Measurements from ENCODE around the gene CDK10.

The CDK10 gene

DNA sequence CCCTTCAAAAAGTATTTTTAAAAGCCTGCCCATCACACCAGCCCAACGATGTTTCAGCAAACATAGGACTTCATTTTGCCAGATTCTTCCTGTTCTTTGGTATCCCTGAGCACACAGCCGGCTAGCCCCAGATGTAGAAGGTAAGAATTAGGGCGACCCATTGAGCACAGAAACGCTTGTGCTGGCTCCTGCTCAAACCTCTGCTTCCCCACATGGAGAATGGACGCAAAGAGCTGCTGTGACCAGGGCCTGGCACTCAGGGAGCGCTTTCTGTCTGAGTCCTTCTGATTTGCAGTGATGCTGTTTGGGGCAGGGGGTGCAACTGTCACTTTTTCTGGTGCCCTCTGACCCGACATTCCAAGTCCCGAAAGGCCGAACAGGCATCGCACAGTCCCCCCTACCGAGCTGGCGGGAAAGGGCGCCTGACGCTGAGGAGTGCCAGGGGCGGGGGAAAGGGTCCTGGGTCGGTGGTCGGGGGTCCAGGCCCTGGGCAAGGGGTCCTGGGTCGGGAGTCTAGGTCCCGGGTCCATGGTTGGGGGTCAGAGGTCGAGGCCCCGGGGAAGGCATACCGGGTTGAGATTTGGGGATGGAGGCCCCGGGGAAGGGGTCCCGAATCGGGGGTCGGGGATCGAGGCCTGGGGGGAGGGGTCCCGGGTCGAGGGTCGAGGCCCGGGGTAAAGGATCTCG is 29.9 kb upstream of the CDK10 start:
- Histone ChIP-seq H3K9me2 (replicated peaks; ENCODE audit: low read depth, low read length) (no peaks in the 10 kb centered on the region), H3K27me3 (ENCODE audit: insufficient read depth, low read length, poor library complexity, severe bottlenecking) (no peaks in the 10 kb centered on the region), H3K4me2 (ENCODE audit: low read depth, low read length, poor library complexity, severe bottlenecking) (peak overlapping the region; percentile 69), H4K20me1 (ENCODE audit: insufficient read depth, low read length, poor library complexity, severe bottlenecking) (peaks cover 7% of the 10 kb centered on the region), H3K9ac (ENCODE audit: low read depth, low read length, poor library complexity, severe bottlenecking) (peak overlapping the region; percentile 93), H3F3A (ENCODE audit: low read depth) (no peaks in the 10 kb centered on the region), H3K36me3 (ENCODE audit: insufficient read depth, low read length) (no peaks in the 10 kb centered on the region), H2AFZ (ENCODE audit: low read length) (no peak overlapping the region), H3K4me1 (ENCODE audit: insufficient read depth, low read length, poor library complexity, severe bottlenecking) (peaks cover 4% of the 10 kb centered on the region), H3K4me3 (ENCODE audit: low read length, poor library complexity, severe bottlenecking) (peak overlapping the region; percentile 93), H3K9me3 (ENCODE audit: insufficient read depth, low read depth, low read length) (no peaks in the 10 kb centered on the region), H3K79me2 (ENCODE audit: insufficient read depth, low read length) (peaks cover 38% of the 10 kb centered on the region)
- TF ChIP-seq, protein P1, sequence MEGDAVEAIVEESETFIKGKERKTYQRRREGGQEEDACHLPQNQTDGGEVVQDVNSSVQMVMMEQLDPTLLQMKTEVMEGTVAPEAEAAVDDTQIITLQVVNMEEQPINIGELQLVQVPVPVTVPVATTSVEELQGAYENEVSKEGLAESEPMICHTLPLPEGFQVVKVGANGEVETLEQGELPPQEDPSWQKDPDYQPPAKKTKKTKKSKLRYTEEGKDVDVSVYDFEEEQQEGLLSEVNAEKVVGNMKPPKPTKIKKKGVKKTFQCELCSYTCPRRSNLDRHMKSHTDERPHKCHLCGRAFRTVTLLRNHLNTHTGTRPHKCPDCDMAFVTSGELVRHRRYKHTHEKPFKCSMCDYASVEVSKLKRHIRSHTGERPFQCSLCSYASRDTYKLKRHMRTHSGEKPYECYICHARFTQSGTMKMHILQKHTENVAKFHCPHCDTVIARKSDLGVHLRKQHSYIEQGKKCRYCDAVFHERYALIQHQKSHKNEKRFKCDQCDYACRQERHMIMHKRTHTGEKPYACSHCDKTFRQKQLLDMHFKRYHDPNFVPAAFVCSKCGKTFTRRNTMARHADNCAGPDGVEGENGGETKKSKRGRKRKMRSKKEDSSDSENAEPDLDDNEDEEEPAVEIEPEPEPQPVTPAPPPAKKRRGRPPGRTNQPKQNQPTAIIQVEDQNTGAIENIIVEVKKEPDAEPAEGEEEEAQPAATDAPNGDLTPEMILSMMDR (conservative IDR thresholded peaks at IDR 0.05; ENCODE audit: low read length): no peak
- TF ChIP-seq EZH2phosphoT487 (IDR thresholded peaks at IDR 0.05; ENCODE audit: borderline replicate concordance): no peak

DNA sequence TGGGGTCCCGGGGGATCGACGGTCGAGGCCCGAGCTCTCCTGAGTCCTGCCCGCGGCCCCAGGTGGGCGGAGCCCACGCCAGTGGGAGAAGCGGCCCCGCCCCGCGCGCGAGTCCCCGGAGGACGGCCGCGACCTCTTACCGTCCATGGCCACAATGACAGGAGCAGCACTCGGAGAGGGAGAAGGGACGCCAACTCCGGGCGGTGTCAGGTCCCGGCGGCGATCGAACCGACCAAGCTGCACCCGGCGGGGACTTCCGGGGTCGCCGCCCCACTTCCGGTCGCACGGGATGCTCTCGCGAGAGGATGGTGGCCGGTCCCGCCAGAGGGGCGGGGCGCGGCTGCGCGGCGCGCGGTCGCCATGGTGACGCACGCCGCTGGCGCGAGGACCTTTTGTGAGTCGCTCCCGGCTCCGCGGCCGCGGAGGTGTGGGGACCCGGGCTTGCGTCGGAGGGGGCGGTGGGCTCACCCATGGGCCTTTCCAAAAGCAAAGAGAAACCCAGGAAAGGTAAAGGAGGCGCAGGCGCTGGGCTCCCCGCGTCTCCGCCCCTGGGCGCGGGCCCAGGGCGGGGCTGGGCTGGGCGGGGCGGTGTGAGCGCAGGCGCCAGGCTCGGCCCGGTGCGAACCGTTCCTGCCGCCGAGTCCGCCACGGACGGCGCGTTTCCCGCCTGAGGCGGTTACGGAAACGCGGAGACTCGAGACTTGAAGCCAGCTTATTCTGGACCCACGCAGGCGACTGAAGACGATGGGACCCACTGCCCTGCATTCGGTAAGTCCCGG is 28.9 kb upstream of the CDK10 start, which contains the start of the genes CHMP1A and SPATA33:
TSS of gene CHMP1A (minus strand) at position 267 of the 779 bp plus-strand sequence. CDS start at position 147, 120 bp downstream.
TSS of gene SPATA33 (plus strand) at position 395 of the 779 bp plus-strand sequence. CDS start at position 471, 76 bp downstream.
- Histone ChIP-seq H3K9me2 (replicated peaks; ENCODE audit: low read depth, low read length) (no peaks in the 10 kb centered on the region), H3K9me3 (ENCODE audit: insufficient read depth, low read depth, low read length) (no peaks in the 10 kb centered on the region), H3K9ac (ENCODE audit: low read depth, low read length, poor library complexity, severe bottlenecking) (peak within 1 kb of the TSS; percentile 93), H3K36me3 (ENCODE audit: insufficient read depth, low read length) (no peaks in the 10 kb centered on the region), H3K4me3 (ENCODE audit: low read length, poor library complexity, severe bottlenecking) (peak within 1 kb of the TSS; percentile 93), H2AFZ (ENCODE audit: low read length) (peak within 1 kb of the TSS; percentile 88), H3K4me1 (ENCODE audit: insufficient read depth, low read length, poor library complexity, severe bottlenecking) (peaks cover 4% of the 10 kb centered on the region), H3K27me3 (ENCODE audit: insufficient read depth, low read length, poor library complexity, severe bottlenecking) (no peaks in the 10 kb centered on the region), H3K4me2 (ENCODE audit: low read depth, low read length, poor library complexity, severe bottlenecking) (peak within 1 kb of the TSS; percentile 93), H4K20me1 (ENCODE audit: insufficient read depth, low read length, poor library complexity, severe bottlenecking) (peaks cover 7% of the 10 kb centered on the region), H3K79me2 (ENCODE audit: insufficient read depth, low read length) (peaks cover 38% of the 10 kb centered on the region), H3F3A (ENCODE audit: low read depth) (no peaks in the 10 kb centered on the region)
- TF ChIP-seq, protein P1 (conservative IDR thresholded peaks at IDR 0.05; ENCODE audit: low read length): no peak

DNA sequence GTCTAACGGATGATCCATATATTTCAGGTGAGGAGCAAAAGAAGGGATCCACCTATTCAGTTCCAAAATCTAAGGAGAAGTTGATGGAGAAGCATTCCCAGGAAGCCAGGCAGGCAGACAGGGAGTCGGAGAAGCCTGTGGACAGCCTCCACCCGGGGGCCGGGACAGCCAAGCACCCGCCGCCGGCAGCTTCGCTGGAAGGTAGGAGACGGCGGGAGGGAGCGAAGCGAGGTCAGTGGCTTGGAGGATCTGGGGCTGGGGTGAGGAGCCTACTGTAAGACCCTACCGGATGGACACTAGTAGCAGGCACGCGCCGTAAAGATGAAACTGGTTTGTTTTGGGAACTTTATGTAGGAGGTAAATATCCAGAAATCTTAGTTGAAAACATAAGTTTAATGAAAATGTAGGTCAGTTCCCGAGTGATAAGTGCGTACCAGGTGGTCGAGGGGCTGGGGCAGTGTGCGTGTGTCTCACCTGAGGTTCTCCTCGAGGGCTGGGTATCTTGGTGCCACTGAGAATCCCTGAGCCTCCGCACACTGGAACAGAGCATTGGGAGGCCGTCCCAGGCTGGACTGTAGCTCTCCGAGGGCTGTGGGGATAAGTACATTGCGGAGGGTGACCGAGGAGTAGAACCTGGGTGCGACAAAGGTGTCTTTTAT is 28.1 kb upstream of the CDK10 start:
- Histone ChIP-seq H3K4me1 (ENCODE audit: insufficient read depth, low read length, poor library complexity, severe bottlenecking) (peaks cover 4% of the 10 kb centered on the region), H3K4me2 (ENCODE audit: low read depth, low read length, poor library complexity, severe bottlenecking) (peak overlapping the region; percentile 93), H3K4me3 (ENCODE audit: low read length, poor library complexity, severe bottlenecking) (peak overlapping the region; percentile 93), H3K36me3 (ENCODE audit: insufficient read depth, low read length) (no peaks in the 10 kb centered on the region), H3K9ac (ENCODE audit: low read depth, low read length, poor library complexity, severe bottlenecking) (peak overlapping the region; percentile 93), H3K79me2 (ENCODE audit: insufficient read depth, low read length) (peaks cover 38% of the 10 kb centered on the region), H3F3A (ENCODE audit: low read depth) (no peaks in the 10 kb centered on the region), H3K9me2 (replicated peaks; ENCODE audit: low read depth, low read length) (no peaks in the 10 kb centered on the region), H2AFZ (ENCODE audit: low read length) (peak overlapping the region; percentile 88), H3K9me3 (ENCODE audit: insufficient read depth, low read depth, low read length) (no peaks in the 10 kb centered on the region), H4K20me1 (ENCODE audit: insufficient read depth, low read length, poor library complexity, severe bottlenecking) (peaks cover 7% of the 10 kb centered on the region), H3K27me3 (ENCODE audit: insufficient read depth, low read length, poor library complexity, severe bottlenecking) (no peaks in the 10 kb centered on the region)
- TF ChIP-seq, protein P1 (conservative IDR thresholded peaks at IDR 0.05; ENCODE audit: low read length): no peak
- TF ChIP-seq EZH2phosphoT487 (IDR thresholded peaks at IDR 0.05; ENCODE audit: borderline replicate concordance): no peak
